Liver (tissue), 9 donors: ENCODE results near the gene HSD17B12. TPM values are rescaled to one million over a fixed set of nuclear protein-coding genes. Genes with fewer than 3 reads are reported as not detected.

Experiments used
- DNase-seq: peaks from one replicate; pipeline ENCODE4 v3.0.0-alpha.2; 2017; ENCODE audit warnings: low spot score
- H3K27ac ChIP-seq, 2 donors: one replicate each; pipeline ENCODE4 v1.7.0; 2013; ENCODE audit warnings: inconsistent platforms in 2 of 2, low read length in 2 of 2, control low read depth in 1 of 2, low read depth in 1 of 2, mild to moderate bottlenecking in 1 of 2
- H3K27me3 ChIP-seq, 4 donors: one replicate each; pipeline versions ENCODE4 v1.6.1 to v1.7.0; 2013; ENCODE audit warnings: low read length in 3 of 4, inconsistent platforms in 1 of 4, mild to moderate bottlenecking in 1 of 4, moderate library complexity in 1 of 4; ENCODE audit not compliant: control insufficient read depth in 4 of 4, insufficient read depth in 4 of 4
- H3K36me3 ChIP-seq, 4 donors: one replicate each; pipeline versions ENCODE4 v1.6.1 to v1.7.0; 2013; ENCODE audit warnings: low read length in 3 of 4, mild to moderate bottlenecking in 3 of 4, low read depth in 1 of 4, moderate library complexity in 1 of 4; ENCODE audit not compliant: control insufficient read depth in 4 of 4, insufficient read depth in 3 of 4
- H3K4me1 ChIP-seq, 4 donors: one replicate each; pipeline versions ENCODE4 v1.6.1 to v1.7.0; 2013; ENCODE audit warnings: low read length in 3 of 4, mild to moderate bottlenecking in 3 of 4, moderate library complexity in 1 of 4; ENCODE audit not compliant: control insufficient read depth in 4 of 4, insufficient read depth in 4 of 4
- H3K4me3 ChIP-seq, 3 donors: one replicate each; pipeline versions ENCODE4 v1.6.1 to v1.7.0; 2013; ENCODE audit warnings: low read length in 3 of 3, control low read depth in 1 of 3, low read depth in 1 of 3, mild to moderate bottlenecking in 1 of 3
- H3K9ac ChIP-seq, 2 donors: one replicate each; pipeline ENCODE4 v1.7.0; 2013; ENCODE audit warnings: low read length in 2 of 2, mild to moderate bottlenecking in 2 of 2, moderate library complexity in 2 of 2, control low read depth in 1 of 2, low read depth in 1 of 2
- H3K9me3 ChIP-seq, 4 donors: one replicate each; pipeline versions ENCODE4 v1.6.1 to v1.7.0; 2013; ENCODE audit warnings: low read length in 3 of 4; ENCODE audit not compliant: control insufficient read depth in 4 of 4
- ATF3 ChIP-seq: IDR thresholded peaks from 2 replicates; pipeline ENCODE4 v1.6.1; 2016; ENCODE audit warnings: antibody characterized with exemption
- EGR1 ChIP-seq, 2 donors: IDR thresholded peaks; 2 replicates each; pipeline ENCODE4 v1.6.1; 2016 to 2018; ENCODE audit warnings: antibody characterized with exemption in 2 of 2, low read depth in 2 of 2
- FOXA1 ChIP-seq: IDR thresholded peaks from 2 replicates; pipeline ENCODE4 v1.6.1; 2016; ENCODE audit warnings: antibody characterized with exemption
- FOXA2 ChIP-seq: IDR thresholded peaks from 2 replicates; pipeline ENCODE4 v1.6.1; 2016; ENCODE audit warnings: antibody characterized with exemption
- GABPA ChIP-seq, 2 donors: IDR thresholded peaks in 1 of 2; conservative IDR thresholded peaks in 1 of 2; 2 replicates each; pipeline ENCODE4 v1.6.1; 2016; ENCODE audit warnings: antibody characterized with exemption in 2 of 2, mild to moderate bottlenecking in 1 of 2, moderate library complexity in 1 of 2
- HNF4A ChIP-seq, 2 donors: conservative IDR thresholded peaks; 2 replicates each; pipeline ENCODE4 v1.6.1; 2016; ENCODE audit warnings: antibody characterized with exemption in 2 of 2, mild to moderate bottlenecking in 2 of 2
- HNF4G ChIP-seq: IDR thresholded peaks from 2 replicates; pipeline ENCODE4 v1.6.1; 2016; ENCODE audit warnings: antibody characterized with exemption
- NR2F2 ChIP-seq: IDR thresholded peaks from 2 replicates; pipeline ENCODE4 v1.6.1; 2016; ENCODE audit warnings: antibody characterized with exemption
- RAD21 ChIP-seq, 2 donors: IDR thresholded peaks; 2 replicates each; pipeline ENCODE4 v1.6.1; 2016; ENCODE audit warnings: antibody characterized with exemption in 2 of 2, mild to moderate bottlenecking in 2 of 2
- RXRA ChIP-seq, 2 donors: IDR thresholded peaks; 2 replicates each; pipeline ENCODE4 v1.6.1; 2017 to 2018; ENCODE audit warnings: antibody characterized with exemption in 2 of 2, mild to moderate bottlenecking in 1 of 2
- SP1 ChIP-seq: IDR thresholded peaks from 2 replicates; pipeline ENCODE4 v1.6.1; 2018; ENCODE audit warnings: antibody characterized with exemption, mild to moderate bottlenecking
- TAF1 ChIP-seq: conservative IDR thresholded peaks from 2 replicates; pipeline ENCODE4 v1.6.1; 2016; ENCODE audit warnings: antibody characterized with exemption, mild to moderate bottlenecking
- YY1 ChIP-seq: IDR thresholded peaks from 2 replicates; pipeline ENCODE4 v1.6.1; 2016; ENCODE audit warnings: antibody characterized with exemption, mild to moderate bottlenecking
- ZBTB33 ChIP-seq: IDR thresholded peaks from 2 replicates; pipeline ENCODE4 v1.6.1; 2016; ENCODE audit warnings: antibody characterized with exemption
- WGBS: extraction: QIAGEN DNeasy Blood & Tissue Kit; methylation state at CpG from one replicate; pipeline ENCODE4 v1.1.7; 2013; 5-methylcytosine and 5-hydroxymethylcytosine counted together
- polyA plus RNA-seq, 2 donors: library from polyadenylated mRNA; stranded (reverse) in 1 of 2; unstranded in 1 of 2; fragments of 200-250 nt in 1 of 2; fragments of >200 nt in 1 of 2; fragmentation: Nextera tagmentation in 1 of 2; extraction: Ambion mirVana in 1 of 2; gene quantifications; one replicate each; pipeline versions ENCODE4 v1.2.1 to v1.2.3, GENCODE V29; 2013 to 2015
- total RNA-seq, 2 donors: library from RNA; depleted of rRNA; stranded (reverse); fragments of >200 nt; gene quantifications; one replicate each; pipeline ENCODE4 v1.2.3, GENCODE V29; 2014
- TF ChIP-seq, protein P1 (sequence below): fragments of 150-350 bp; IDR thresholded peaks from 2 replicates; pipeline ENCODE4 v1.5.1; 2017; ENCODE audit warnings: improper control_type of control experiment, low read depth, low read length; ENCODE audit not compliant: missing input control
- TF ChIP-seq, protein P2 (sequence below): IDR thresholded peaks from 2 replicates; pipeline ENCODE4 v1.6.1; 2016; ENCODE audit warnings: antibody characterized with exemption, mild to moderate bottlenecking
- donor health status: healthy.
- donor health status: healthy.
- donor health status: healthy.
- donor health status: healthy.
- donor health status: healthy.

Gene HSD17B12
- total and polyA plus RNA-seq, 4 donors = 50.3 to 126 (median 68.3) TPM

DNA sequence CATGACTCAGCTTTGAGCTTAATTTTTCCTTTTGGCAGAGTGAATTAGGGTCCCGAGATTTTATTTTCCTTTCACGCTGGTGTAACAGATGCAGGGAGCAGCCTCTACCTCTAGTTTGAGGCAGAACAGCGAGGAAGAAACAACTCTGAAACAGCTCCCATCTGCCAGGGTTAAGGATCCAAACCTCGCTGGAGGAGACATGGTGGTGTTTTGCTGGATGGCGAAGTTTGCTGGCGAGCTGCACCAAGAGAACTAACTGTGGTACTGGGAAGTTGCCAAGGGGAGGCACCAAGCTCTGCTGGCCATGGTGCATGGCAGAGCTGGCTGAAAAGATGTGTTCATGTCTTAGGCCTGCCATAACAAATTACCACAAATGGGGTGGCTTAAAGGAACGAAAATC, 192.5 kb downstream of the HSD17B12 start:
- DNase-seq = no peak
- no peak for TF ChIP-seq HNF4G
- TF ChIP-seq, protein P1, sequence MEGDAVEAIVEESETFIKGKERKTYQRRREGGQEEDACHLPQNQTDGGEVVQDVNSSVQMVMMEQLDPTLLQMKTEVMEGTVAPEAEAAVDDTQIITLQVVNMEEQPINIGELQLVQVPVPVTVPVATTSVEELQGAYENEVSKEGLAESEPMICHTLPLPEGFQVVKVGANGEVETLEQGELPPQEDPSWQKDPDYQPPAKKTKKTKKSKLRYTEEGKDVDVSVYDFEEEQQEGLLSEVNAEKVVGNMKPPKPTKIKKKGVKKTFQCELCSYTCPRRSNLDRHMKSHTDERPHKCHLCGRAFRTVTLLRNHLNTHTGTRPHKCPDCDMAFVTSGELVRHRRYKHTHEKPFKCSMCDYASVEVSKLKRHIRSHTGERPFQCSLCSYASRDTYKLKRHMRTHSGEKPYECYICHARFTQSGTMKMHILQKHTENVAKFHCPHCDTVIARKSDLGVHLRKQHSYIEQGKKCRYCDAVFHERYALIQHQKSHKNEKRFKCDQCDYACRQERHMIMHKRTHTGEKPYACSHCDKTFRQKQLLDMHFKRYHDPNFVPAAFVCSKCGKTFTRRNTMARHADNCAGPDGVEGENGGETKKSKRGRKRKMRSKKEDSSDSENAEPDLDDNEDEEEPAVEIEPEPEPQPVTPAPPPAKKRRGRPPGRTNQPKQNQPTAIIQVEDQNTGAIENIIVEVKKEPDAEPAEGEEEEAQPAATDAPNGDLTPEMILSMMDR = no peak
- no peak for TF ChIP-seq ZBTB33
- TF ChIP-seq RXRA (IDR thresholded peaks at IDR 0.05) = no peak
- TF ChIP-seq TAF1 = no peak
- H3K36me3 ChIP-seq = no peaks in the 10 kb centered on the region
- 73% methylated on average over 7 of the region's 7 CpGs for WGBS
- no peak overlapping the region for H3K27ac ChIP-seq
- no peak overlapping the region for H3K9ac ChIP-seq
- peaks cover 0 to 8% (median 3%) of the 10 kb centered on the region in 4 donors for H3K27me3 ChIP-seq
- no peak overlapping the region for H3K4me3 ChIP-seq
- peaks cover 0 to 4% (median 2%) of the 10 kb centered on the region in 4 donors for H3K4me1 ChIP-seq
- peaks cover 0 to 4% (median 0%) of the 10 kb centered on the region in 4 donors for H3K9me3 ChIP-seq

- TF ChIP-seq NR2F2 (no peak), YY1 (no peak), EGR1 (IDR thresholded peaks at IDR 0.05; ENCODE audit: low read depth in 2 of 2) (no peak), HNF4G (no peak), RXRA (IDR thresholded peaks at IDR 0.05) (no peak), FOXA2 (no peak), ATF3 (no peak), HNF4A (conservative IDR thresholded peaks at IDR 0.05) (no peak), SP1 (no peak), GABPA (IDR thresholded peaks at IDR 0.05 in 1 of 2, conservative IDR thresholded peaks at IDR 0.05 in 1 of 2) (no peak), TAF1 (no peak), ZBTB33 (no peak), FOXA1 (no peak), RAD21 (IDR thresholded peaks at IDR 0.05) (no peak)
- TF ChIP-seq, protein P1 = no peak
- TF ChIP-seq, protein P2, sequence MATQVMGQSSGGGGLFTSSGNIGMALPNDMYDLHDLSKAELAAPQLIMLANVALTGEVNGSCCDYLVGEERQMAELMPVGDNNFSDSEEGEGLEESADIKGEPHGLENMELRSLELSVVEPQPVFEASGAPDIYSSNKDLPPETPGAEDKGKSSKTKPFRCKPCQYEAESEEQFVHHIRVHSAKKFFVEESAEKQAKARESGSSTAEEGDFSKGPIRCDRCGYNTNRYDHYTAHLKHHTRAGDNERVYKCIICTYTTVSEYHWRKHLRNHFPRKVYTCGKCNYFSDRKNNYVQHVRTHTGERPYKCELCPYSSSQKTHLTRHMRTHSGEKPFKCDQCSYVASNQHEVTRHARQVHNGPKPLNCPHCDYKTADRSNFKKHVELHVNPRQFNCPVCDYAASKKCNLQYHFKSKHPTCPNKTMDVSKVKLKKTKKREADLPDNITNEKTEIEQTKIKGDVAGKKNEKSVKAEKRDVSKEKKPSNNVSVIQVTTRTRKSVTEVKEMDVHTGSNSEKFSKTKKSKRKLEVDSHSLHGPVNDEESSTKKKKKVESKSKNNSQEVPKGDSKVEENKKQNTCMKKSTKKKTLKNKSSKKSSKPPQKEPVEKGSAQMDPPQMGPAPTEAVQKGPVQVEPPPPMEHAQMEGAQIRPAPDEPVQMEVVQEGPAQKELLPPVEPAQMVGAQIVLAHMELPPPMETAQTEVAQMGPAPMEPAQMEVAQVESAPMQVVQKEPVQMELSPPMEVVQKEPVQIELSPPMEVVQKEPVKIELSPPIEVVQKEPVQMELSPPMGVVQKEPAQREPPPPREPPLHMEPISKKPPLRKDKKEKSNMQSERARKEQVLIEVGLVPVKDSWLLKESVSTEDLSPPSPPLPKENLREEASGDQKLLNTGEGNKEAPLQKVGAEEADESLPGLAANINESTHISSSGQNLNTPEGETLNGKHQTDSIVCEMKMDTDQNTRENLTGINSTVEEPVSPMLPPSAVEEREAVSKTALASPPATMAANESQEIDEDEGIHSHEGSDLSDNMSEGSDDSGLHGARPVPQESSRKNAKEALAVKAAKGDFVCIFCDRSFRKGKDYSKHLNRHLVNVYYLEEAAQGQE = no peak
- Histone ChIP-seq H3K36me3 (no peaks in the 10 kb centered on the region), H3K9ac (no peak overlapping the region), H3K4me1 (peaks cover 0 to 3% (median 2%) of the 10 kb centered on the region in 4 donors), H3K27me3 (peaks cover 0 to 10% (median 4%) of the 10 kb centered on the region in 4 donors), H3K4me3 (no peak overlapping the region), H3K9me3 (peaks cover 0 to 4% (median 0%) of the 10 kb centered on the region in 4 donors), H3K27ac (no peak overlapping the region)
- 68% methylated on average over 3 of the region's 3 CpGs for WGBS
- no peak for DNase-seq
These were observed 193.5 kb downstream of the HSD17B12 start for GRCh38 chr11:43874078-43874477.
